ENCODE measurements around the gene IFRD1.
A peak's percentile ranks its signal among the peaks of the same experiment; 100 is the strongest.
"Not testable (repeated sequence)": the region's sequence is repeated elsewhere in the genome, so short reads cannot be mapped to it uniquely, and the experiment has no call there.

The IFRD1 gene

GRCh38 chr7:112444505-112444904, 5.8 kb upstream of the IFRD1 start:
- no peak for DNase-seq (ENCODE audit: low spot score)

GRCh38 chr7:112446431-112446830, 3.8 kb upstream of the IFRD1 start:
- DNase-seq (ENCODE audit: low spot score) = no peak

GRCh38 chr7:112447406-112447805, 2.9 kb upstream of the IFRD1 start:
- DNase-seq (ENCODE audit: low spot score) = no peak

- no peak for DNase-seq (ENCODE audit: low spot score)
These were observed 1.9 kb upstream of the IFRD1 start for GRCh38 chr7:112448381-112448780.

- DNase-seq (ENCODE audit: low spot score) = no peak
These were observed 1.4 kb upstream of the IFRD1 start for GRCh38 chr7:112448891-112449290.

- peak; percentile 75 for DNase-seq (ENCODE audit: low spot score)
These were observed 907 bp upstream of the IFRD1 start for GRCh38 chr7:112449353-112449752.

GRCh38 chr7:112450807-112451761, 824 bp downstream of the IFRD1 start:
- peak; percentile 91 for DNase-seq (ENCODE audit: low spot score)

GRCh38 chr7:112452102-112452888, 2.0 kb downstream of the IFRD1 start:
- no peak for DNase-seq (ENCODE audit: low spot score)

- DNase-seq (ENCODE audit: low spot score) = no peak
These were observed 3.4 kb downstream of the IFRD1 start for GRCh38 chr7:112453505-112454171.

GRCh38 chr7:112454191-112454590, 3.9 kb downstream of the IFRD1 start:
- DNase-seq (ENCODE audit: low spot score) = not testable (repeated sequence)

GRCh38 chr7:112459645-112460044, 9.4 kb downstream of the IFRD1 start:
- no peak for DNase-seq (ENCODE audit: low spot score)

GRCh38 chr7:112462236-112462635, 12.0 kb downstream of the IFRD1 start:
- no peak for DNase-seq (ENCODE audit: low spot score)

- no peak for DNase-seq (ENCODE audit: low spot score)
These were observed 17.6 kb downstream of the IFRD1 start for GRCh38 chr7:112467867-112468266.

GRCh38 chr7:112470194-112470593, 19.9 kb downstream of the IFRD1 start:
- DNase-seq (ENCODE audit: low spot score) = no peak

GRCh38 chr7:112476390-112477052, 26.3 kb downstream of the IFRD1 start:
- no peak for DNase-seq (ENCODE audit: low spot score)

GRCh38 chr7:112481121-112481736, 31.0 kb downstream of the IFRD1 start:
- no peak for DNase-seq (ENCODE audit: low spot score)

GRCh38 chr7:112481833-112482670, 31.8 kb downstream of the IFRD1 start:
- DNase-seq (ENCODE audit: low spot score) = no peak

- DNase-seq (ENCODE audit: low spot score) = no peak
These were observed 34.5 kb downstream of the IFRD1 start for GRCh38 chr7:112484671-112485167.

- no peak for DNase-seq (ENCODE audit: low spot score)
These were observed 35.5 kb downstream of the IFRD1 start for GRCh38 chr7:112485766-112486165.

Data from CD4-positive, alpha-beta T cell treated with Interleukin-15 for 4 hours (primary cell).